Measurements from ENCODE around the gene DDAH1.

GRCh38 chr1:85473390-85473789 is 8.4 kb upstream of the DDAH1 start:
- TF ChIP-seq CTCF (conservative IDR thresholded peaks at IDR 0.05) = no peak
- TF ChIP-seq ZFX (IDR thresholded peaks at IDR 0.05) = no peak
